Stimulated activated CD4-positive, alpha-beta T cell treated with anti-CD3 and anti-CD28 coated beads, Interleukin-12 subunit alpha, Interleukin-12 subunit beta, amount 100 ng/mL, for 4 hours (primary cell): Measurements from ENCODE around the gene SCYGR3.
"Not testable (repeated sequence)": the region's sequence is repeated elsewhere in the genome, so short reads cannot be mapped to it uniquely, and the experiment has no call there.

Source experiments
- DNase-seq: peaks from one replicate; pipeline ENCODE4 v3.0.0-alpha.2; 2020

Gene SCYGR3

DNA sequence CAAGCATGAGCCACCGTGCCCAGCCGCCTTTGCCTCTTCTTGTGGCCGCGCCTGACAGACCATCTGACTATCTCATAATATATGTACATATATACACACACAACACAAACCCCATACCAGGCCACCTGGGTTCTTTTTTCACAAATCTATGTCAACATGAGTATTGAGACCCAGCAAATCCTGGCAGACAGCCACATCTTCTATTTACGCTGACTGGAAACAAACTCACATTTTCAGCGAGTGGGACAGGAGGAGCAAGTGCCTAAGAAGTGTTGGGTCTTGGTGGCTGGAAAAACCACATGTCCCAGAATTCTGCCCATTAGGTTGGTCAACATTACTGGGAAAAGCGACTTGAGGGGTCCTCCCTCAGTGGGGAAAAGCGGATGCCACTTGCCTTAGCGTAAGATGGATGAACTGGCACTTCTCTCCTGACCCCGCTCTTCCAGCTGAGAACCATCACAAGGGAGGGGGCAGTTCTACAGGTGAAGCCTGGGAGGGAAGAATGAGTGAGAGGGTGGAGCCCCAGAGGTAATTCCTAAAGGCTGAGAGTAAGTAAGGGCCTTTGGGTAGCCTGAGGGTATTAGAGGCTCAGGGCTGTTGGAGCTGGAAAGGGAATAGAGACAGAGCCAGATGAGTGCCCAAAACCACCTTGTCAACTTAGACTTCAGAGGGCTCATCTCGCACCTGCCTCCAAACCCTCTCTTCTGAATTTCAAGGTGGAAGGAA, 1.9 kb downstream of the SCYGR3 start:
- no peak for DNase-seq

DNA sequence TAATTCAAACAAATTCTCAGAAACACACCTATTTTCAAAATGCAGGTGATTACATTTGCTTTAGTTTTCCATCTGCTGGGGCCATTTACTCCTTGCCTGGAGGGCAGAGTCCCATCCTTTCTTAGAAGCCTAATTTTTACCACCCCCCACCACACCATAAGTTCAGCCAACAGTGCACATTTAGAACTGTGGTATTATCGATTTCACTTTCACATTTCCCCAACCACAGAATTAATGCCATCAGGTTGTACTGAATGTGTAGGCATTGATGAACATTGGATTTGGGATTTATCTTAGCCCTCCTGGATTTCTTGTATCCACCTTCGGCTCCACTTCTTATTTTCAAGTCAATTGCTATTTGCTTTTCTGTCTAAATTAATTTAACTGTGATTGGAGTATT, 4.5 kb downstream of the SCYGR3 start:
- DNase-seq, result no peak

DNA sequence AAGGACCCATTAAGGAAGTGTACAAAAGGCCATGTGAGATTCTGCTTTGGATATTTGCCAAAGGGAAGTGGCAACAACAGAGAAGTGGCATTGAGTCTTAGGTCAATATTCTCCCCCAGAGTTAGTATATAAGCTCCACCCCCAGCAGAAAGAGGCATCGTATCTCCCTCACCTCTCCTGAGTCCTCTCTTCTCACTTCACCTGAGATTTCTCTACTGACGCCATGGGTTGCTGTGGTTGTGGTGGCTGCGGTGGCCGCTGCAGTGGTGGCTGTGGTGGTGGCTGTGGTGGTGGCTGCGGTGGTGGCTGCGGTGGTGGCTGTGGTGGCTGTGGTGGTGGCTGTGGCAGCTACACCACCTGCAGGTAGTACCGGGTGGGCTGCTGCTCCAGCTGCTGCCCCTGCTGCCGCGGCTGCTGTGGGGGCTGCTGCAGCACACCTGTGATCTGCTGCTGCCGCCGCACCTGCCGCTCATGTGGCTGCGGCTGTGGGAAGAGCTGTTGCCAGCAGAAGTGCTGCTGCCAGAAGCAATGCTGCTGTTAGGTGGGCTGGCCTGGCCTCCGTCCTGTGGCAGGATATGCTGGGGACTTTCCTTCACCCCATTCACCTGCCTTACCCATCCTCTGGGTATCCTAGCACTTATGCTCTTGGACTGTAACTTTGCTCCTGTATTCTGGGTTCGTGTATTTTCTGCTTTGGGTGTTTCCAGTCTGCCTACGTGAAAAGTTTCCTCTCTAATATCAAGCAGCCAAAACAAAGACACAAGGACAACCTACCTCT, 5.9 kb downstream of the SCYGR3 start:
- no peak for DNase-seq

DNA sequence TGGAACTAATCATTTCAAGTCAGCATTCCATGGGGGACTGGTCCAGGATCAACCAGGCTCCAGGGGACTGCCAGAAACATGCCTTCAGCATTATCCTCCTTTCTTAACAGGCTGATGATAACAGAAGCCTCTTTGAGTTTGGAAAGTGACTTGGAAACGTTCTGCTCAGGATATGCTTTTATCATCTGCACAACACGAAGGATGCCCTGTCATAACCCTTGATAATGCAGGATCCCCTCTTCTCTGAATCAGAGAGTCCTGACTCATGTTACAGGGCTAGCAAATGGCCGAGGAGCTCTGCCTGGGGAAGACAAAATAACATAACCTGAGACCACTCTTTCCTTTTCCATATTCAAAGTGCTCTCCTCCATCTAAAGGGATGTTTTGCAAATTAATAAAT, 6.7 kb downstream of the SCYGR3 start:
- DNase-seq, result no peak

DNA sequence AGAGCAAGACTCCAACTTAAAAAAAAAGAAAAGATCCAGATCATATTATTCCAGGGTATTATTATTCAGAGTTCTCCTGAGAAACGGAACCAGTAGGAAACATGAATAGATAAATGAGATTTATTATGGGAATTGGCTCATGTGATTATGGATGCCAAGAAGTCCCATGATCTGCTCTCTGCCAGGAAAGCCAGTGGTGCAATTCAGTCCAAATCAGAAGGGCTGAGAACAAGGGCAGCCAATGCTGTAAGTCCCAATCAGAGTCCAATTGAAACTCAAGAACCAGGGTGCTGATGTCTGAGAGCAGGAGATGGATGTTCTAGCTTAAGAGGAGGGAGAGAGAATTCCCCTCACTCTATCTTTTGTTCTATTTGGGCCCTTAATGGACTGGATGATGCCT, 8.2 kb downstream of the SCYGR3 start:
- no peak for DNase-seq

DNA sequence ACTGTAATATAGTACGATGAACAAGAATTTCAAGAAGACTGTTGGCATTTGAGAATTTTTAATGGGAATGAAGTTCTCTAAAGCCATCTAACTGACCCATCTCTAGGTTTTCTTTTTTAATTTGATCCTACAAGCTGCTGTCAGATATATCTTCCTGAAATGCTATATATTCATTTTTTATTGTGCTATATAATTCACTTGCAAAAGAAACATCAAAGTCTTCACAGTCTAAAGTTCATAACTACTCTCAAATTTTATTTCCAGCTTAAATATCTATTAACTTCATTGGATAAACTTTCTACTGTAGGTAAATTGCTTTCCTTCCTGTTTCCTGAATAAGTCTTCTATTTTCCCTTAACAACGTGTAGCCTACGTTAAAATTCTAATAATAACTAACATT, 12.3 kb downstream of the SCYGR3 start:
- no peak for DNase-seq

DNA sequence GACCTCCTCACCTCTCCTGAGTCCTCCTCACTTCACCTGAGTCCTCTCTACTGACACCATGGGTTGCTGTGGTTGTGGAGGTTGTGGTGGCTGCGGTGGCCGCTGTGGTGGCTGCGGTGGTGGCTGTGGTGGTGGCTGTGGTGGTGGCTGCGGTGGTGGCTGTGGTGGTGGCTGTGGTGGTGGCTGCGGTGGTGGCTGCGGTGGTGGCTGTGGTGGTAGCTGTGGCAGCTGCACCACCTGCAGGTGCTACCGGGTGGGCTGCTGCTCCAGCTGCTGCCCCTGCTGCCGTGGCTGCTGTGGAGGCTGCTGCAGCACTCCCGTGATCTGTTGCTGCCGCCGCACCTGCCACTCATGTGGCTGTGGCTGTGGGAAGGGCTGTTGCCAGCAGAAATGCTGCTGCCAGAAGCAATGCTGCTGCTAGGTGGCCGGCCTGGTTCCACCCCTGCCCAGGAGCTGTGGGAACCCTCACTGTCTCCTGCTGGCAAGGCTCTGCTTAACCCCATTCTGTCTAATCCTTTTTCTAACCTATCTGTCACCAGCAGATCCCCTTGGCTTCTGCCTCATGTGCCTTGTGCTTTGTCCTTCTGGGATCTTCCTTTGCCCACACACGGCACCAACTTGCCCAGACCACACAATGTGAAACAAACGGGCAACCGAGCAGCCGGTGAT, 15.7 kb downstream of the SCYGR3 start, which contains the start of gene SCYGR2:
SCYGR2 (plus strand) TSS at position 59 of the 669 bp plus-strand sequence; CDS start at position 59, 0 bp downstream.
- not testable (repeated sequence) for DNase-seq

DNA sequence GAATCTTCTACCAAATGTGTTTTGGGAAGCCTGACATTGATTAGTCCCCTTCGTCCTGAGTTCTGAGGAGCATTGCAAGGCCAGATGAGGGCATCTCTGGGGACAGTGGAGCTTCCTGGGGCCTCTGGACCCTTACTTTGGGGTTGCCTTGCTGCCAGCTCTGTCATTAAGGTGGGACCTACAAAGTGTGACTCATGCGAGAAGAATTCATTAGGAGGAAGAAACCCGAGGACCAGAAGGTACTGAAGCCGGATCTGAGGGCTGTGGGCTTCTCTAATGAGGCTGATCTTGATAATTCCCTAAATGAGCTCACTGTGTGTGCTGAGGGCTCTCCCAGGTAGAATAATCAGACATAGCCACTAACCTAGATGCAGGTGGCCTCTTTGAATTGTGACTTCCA, 16.6 kb downstream of the SCYGR3 start:
- no peak for DNase-seq

DNA sequence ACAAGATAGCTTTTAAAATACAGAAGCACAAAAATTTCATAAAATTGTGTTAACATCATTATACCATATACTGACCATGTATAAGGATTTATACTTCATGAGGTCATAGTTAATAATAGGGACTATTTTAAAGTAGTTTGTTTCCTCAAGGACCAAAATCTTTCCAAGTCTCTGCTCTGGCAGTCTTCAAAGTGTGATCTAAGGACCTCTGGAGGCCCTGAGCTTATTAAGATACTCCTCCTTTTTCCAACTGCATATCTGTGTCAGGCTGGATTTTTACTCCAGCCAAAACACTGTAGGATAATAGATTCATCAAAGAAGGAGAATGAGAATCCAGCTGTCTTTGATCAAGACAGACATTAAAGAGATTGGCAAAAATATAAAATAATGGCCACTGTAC, 17.6 kb downstream of the SCYGR3 start:
- DNase-seq, result no peak

DNA sequence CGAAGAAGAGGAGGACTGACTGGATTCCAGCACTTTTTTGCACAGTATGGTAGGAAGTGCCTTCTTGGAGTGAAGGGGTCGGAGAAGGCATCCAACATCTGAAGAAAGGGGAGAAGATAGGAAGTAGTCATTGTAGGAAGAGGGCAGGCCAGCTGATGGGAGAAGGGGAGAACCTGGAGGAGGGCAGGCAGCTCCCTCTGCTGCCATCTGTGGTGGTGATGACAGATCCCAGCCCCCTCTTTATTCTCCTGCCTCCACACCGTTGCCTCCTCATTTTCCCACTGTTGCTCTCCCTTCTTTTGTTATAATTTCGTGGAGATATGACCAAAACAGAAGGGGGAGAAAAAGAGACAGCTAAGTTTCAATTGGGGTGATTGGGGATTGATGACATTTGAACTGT, 18.8 kb downstream of the SCYGR3 start:
- DNase-seq, result no peak

DNA sequence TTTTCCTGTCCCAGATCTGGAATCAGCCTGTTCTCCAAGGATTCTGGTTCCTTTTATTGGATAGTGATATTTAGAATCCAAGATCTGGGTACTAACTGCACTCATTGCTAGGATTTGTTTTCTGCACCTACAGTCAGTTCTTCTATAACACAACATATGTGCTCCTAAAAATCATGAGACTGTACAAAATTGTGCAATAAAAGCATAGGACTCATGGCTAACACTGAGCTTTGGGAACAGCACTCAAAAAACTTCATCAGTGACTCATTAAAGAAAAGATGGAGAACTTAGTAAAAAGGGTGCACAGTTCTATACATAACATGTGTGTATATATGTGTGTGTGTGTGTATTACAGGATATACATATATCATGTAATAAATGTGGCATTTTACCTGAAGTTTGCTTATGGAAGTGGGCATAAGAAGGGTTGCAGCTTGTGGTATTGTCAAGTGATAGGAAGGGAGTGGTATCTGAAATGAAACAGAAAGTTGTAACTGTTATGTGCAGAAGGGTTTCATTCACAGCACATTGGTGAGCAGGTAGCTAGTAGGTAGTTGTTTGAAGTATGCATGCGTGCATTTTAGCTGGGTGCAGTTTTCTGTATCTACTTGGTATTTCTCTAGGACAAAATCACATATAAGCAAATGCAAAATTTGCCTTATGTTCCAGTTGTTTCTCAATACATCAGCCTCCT, 21.8 kb downstream of the SCYGR3 start:
- DNase-seq, result no peak

DNA sequence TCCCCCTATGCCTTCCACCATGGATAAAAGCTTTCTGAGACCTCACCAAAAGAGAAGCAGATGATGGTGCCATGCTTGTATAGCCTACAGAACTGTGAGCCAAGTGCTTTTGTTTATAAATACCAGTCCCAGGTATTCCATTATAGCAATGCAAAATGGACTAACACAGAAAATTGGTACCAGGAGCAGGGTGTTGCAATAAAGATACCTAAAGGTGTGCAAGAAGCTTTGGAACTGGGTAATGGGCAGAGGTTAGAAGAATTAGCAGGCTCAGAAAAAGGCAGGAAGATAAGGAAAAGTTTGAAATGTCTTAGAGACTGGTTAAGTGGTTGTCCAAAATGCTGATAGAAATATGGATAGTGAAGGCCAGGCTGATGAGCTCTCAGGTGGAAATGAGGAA, 32.3 kb downstream of the SCYGR3 start:
- DNase-seq, result no peak

DNA sequence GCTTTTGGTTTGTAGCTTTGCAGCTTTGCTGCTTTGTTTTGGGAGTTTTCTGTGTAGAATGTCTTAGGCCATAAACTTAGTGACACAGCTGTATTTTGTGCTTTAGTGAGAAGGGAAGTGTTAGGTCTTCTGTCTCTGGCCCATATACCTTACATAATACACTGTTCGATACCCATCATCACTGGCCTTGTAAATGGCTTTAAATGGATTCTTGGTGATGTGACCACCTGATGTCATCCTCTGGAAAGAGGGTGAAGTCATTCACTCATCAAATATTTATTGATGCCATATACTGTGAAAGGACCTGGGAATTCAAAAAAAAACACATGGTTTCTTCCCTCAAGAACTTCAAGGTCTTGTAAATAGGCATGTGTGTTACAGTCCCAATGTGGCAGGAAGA, 34.8 kb downstream of the SCYGR3 start:
- DNase-seq, result no peak

DNA sequence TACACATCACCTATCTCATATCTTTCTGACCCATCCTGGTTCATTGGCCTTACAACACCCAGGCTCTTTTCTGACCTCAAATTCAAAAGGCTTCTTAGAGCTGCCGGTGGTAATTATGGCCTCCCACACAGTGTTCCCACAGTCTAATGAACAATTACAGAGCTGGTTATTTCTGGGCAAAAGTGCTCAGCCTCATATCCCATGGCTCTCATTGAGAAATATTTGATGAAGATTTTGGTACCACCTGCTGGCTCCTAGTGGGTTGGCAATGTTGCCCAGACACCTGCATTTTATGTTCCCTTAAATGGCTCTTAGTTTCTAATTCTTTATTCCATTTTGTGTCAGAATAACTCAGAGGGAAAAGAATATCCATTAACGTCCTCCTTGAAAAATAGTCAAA, 36.0 kb downstream of the SCYGR3 start:
- no peak for DNase-seq

DNA sequence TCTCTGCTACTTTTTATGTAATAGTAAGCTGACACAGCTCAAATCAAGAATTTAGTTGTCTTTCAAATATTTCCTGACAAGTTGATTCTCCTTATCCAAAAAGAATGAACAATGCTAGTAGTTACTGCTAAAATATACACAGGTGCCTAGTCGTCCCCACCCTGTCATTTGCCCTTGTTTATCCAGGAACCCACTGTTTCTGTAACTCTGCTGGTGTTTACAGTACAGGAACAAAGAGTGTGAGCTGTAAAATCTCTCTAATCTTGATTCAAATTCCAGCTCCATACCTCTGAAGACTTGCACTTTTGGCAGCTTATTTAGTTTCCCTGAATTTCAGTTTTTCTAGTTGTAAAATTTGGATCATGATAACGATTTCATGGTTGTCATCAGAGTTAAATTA, 37.1 kb downstream of the SCYGR3 start:
- no peak for DNase-seq

DNA sequence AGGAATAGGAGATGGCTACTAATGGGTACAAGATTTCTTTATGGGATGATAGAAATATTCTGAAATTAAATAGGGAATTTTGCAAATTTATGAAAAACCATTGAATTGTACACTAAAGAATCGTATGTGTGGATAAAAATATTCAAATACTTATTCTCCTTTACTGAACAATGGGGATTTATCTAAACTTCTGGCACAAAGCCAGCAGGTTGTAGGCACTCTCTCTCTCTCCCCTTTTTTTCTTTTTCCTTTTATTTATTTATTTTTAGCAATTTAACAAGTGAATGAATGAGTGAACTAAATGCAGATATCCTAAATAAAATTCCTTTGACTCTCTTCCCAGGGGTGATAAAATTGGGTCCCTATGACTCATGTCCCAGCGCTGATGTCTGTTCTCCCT, 37.8 kb downstream of the SCYGR3 start:
- DNase-seq, result no peak

DNA sequence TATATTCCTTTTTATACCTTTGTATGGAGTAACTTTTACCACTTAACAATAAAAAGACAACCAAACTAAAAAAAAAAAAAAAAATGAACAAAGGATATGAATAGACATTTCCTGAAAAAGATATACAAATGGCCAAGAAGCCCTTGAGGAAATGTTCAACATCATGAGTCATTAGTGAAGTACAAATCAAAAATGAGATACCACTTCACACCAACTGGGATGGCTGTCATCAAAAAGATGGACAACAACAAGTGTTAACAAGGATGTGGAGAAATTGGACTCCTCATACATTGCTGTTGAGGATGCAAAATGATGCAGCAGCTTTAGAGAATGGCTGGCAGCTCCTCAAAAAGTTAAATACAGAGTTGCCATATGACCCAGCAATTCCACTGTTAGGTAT, 38.5 kb downstream of the SCYGR3 start:
- DNase-seq, result no peak

DNA sequence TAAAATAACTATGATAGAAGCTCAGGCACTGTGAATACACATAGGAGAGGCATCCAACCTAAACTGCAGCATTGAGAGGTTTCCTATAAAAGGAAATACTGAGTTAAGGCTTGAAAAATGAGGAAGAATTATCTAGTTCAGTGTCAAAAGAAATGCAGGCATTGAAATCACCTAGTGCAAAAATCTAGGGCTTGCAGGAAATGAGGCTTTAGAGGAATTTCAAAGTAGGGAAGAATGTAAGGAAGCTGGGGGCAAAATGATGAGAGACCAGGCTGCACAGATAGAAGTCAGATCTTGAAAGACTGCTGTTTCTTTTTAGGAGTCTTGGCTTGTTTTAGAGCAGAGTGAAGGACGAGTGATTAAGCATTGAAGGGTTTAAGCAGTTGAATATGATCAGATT, 44.0 kb downstream of the SCYGR3 start:
- no peak for DNase-seq

DNA sequence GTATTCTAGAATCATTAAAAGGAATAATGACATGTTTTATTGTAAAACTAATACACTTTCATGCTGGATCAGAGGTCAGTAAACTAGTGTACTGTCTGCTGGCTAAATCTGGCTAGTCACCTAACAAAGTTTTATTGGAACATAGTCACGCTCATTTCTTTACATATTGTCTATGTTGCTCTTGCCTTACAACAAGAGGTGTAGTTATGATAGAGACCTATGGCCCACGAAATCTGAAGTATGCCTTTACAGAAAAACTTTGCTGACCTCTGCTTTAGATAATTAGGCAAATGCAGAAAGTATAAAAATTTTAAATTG, 45.8 kb downstream of the SCYGR3 start:
- no peak for DNase-seq

DNA sequence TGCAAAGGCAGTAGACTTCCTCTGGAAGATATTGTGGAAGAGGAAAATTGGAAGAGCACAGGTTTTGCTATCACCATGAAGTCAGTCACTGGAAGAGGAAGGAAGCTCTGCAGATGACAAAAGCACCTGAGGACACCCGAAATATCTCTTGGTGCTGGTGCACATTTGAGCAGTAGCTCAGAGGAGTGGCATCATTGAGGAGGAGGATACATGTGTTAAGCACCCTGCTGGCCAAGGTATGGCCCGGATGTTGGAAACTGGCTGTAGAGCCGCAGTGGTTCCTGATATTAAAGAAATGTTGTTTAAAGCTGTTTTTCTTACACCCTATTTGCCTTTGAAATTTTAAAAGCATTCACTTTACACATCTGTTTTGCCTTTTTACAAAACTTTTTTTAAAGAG, 48.6 kb downstream of the SCYGR3 start:
- DNase-seq, result no peak

DNA sequence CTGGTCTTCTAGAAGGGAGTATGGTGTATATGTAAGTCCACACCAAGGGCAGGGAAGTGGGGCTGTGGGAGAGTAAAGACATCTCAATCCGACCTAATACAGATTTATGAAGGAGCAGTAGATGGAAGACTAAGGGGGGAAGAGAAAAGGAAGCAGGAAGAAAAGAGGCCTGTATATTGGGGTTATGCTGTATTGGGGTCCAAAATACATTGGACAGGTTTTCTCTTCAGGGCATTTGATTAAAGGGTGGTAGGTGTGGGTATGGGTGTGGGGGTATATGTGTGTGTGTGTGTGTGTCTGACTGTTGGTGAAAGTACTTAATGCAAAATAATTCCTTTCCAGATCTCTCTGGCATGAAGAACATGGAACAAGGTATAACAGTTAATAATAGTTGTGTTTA, 49.6 kb downstream of the SCYGR3 start:
- DNase-seq, result no peak
